Measurements from ENCODE around the gene OCIAD2.
"Not testable (repeated sequence)": the region's sequence is repeated elsewhere in the genome, so short reads cannot be mapped to it uniquely, and the experiment has no call there.

The OCIAD2 gene

GRCh38 chr4:48851651-48852050 is 54.9 kb downstream of the OCIAD2 start:
- no peak for DNase-seq

GRCh38 chr4:48848799-48849198 is 57.8 kb downstream of the OCIAD2 start:
- DNase-seq: not testable (repeated sequence)

DNA sequence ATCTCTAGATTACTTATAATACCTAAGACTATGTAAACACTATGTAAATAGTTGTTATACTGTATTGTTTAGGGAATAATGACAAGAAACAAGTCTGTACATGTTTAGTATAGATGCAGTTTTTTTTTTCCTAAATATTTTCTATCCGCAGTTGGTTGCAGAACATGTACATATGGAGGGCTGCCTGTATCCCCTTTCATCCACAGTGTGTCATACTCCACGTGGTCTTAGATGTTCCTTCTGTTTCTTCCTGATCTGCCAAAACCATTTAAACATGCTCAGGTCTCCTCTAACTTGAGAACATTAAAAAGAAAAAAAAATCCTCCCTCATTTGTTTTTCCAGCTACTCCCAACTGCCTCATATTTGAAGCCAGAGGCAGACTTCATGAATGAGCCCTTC is 61.7 kb downstream of the OCIAD2 start:
- no peak for DNase-seq

DNA sequence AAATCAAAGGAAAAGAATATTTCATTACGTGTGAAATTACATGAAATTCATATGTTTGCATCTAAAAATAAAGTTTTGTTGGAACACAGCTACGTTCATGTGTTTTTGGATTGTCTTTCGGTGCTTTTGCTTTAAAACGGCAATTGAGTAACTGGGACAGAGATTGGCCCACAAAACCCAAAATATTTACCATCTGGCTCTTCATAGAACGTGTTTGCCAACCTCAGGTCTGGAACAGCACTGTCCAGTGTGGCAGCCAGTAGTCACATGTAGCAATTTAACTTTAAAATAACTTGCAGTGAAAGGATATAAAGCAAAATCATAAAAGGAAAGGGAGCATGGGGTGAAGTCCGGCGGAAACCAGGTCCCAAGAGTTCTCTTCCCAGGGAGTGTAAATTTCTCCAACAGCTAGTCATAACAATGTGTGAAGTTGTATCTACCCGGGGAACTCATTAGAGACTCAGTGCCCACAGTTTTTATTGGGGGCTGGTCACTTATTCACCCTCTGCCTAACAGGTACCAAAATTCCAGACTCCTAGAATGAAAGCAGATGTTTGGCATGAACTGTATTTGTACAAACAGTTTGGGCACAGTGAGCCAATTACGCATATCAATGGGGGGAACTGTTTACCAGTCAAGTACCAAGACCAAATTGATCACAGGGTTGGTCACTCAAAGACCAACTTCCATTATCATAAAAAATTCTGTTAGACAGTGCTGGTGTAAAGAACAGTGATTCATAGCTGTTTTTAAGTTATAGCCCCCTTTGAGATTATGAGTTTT is 65.3 kb downstream of the OCIAD2 start:
- no peak for DNase-seq

- no peak for DNase-seq
Observed at GRCh38 chr4:48836658-48837057, 69.9 kb downstream of the OCIAD2 start.

Data from right hindlimb (tissue), 1 donor.